ENCODE results near the gene ESRP2. TPM values are rescaled to one million over a fixed set of nuclear protein-coding genes. Genes with fewer than 3 reads are reported as not detected.

ESRP2 gene
- total RNA-seq, 1 donor from 2014 or later = 64.5 TPM

DNA sequence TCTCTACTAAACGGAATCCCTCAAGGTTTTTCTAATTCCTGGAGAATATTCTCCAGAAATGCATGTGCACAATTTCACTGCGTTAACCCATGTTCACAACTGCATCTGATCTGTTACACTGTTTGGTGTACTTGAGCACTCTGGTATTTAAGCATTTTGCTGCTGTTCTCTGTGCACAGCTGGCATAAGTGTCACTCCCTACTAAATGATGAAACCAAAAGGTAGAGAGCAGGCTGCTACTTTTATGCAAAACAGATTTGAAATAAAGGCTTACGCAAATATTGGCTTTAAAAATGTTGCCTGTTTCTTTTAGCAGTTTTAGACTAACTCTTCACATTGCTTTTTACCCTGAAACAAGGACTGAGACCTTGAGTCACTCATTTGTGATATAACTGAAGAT, 41.7 kb downstream of the ESRP2 start:
- ATAC-seq = no peak
- TF ChIP-seq, protein P1, sequence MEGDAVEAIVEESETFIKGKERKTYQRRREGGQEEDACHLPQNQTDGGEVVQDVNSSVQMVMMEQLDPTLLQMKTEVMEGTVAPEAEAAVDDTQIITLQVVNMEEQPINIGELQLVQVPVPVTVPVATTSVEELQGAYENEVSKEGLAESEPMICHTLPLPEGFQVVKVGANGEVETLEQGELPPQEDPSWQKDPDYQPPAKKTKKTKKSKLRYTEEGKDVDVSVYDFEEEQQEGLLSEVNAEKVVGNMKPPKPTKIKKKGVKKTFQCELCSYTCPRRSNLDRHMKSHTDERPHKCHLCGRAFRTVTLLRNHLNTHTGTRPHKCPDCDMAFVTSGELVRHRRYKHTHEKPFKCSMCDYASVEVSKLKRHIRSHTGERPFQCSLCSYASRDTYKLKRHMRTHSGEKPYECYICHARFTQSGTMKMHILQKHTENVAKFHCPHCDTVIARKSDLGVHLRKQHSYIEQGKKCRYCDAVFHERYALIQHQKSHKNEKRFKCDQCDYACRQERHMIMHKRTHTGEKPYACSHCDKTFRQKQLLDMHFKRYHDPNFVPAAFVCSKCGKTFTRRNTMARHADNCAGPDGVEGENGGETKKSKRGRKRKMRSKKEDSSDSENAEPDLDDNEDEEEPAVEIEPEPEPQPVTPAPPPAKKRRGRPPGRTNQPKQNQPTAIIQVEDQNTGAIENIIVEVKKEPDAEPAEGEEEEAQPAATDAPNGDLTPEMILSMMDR (IDR thresholded peaks at IDR 0.05) = no peak
- Histone ChIP-seq H3K36me3 (peaks cover 52% of the 10 kb centered on the region), H3K27ac (no peak overlapping the region), H3K9me3 (no peaks in the 10 kb centered on the region), H3K4me3 (no peak overlapping the region), H3K27me3 (ENCODE audit: low read depth) (no peaks in the 10 kb centered on the region), H3K4me1 (no peaks in the 10 kb centered on the region)
- DNase-seq = no peak
- intact Hi-C loops (cut with DNase I) = no loop called here

DNA sequence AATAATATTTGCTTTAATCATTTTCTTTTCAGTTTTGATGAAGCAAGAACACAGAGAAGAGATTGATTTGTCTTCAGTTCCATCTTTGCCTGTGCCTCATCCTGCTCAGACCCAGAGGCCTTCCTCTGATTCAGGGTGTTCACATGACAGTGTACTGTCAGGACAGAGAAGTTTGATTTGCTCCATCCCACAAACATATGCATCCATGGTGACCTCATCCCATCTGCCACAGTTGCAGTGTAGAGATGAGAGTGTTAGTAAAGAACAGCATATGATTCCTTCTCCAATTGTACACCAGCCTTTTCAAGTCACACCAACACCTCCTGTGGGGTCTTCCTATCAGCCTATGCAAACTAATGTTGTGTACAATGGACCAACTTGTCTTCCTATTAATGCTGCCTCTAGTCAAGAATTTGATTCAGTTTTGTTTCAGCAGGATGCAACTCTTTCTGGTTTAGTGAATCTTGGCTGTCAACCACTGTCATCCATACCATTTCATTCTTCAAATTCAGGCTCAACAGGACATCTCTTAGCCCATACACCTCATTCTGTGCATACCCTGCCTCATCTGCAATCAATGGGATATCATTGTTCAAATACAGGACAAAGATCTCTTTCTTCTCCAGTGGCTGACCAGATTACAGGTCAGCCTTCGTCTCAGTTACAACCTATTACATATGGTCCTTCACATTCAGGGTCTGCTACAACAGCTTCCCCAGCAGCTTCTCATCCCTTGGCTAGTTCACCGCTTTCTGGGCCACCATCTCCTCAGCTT, 45.0 kb downstream of the ESRP2 start:
- Histone ChIP-seq H3K27me3 (ENCODE audit: low read depth) (no peaks in the 10 kb centered on the region), H3K4me3 (no peak overlapping the region), H3K4me1 (no peaks in the 10 kb centered on the region), H3K27ac (no peak overlapping the region), H3K36me3 (peaks cover 78% of the 10 kb centered on the region), H3K9me3 (no peaks in the 10 kb centered on the region)
- ATAC-seq (no peak), DNase-seq (no peak)
- TF ChIP-seq, protein P1 (IDR thresholded peaks at IDR 0.05) = no peak
- intact Hi-C loops (cut with DNase I) = no loop called here

DNA sequence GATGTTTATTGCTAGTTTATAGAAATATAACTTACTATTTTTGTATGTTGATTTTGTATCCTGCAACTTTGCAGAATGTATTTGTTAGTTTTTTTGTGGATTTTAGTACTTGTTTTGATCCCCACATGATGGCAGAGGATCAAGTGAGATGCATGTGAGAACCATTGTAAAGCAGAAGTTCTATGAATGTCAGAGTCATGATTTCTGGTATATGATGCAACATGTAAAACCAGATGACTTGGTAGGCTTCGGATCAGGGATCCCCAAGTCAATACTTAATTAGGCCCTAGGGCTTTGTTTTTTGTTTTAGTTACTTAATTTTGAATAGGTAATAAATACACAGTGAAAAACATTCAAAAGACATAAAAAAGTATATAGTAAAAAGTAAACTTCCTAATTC, 45.8 kb downstream of the ESRP2 start:
- TF ChIP-seq, protein P1 (IDR thresholded peaks at IDR 0.05) = no peak
- H3K27me3 ChIP-seq (ENCODE audit: low read depth) = no peaks in the 10 kb centered on the region
- H3K4me3 ChIP-seq = no peak overlapping the region
- no peaks in the 10 kb centered on the region for H3K4me1 ChIP-seq
- no peaks in the 10 kb centered on the region for H3K9me3 ChIP-seq
- intact Hi-C loops (cut with DNase I) = no loop called here
- peaks cover 86% of the 10 kb centered on the region for H3K36me3 ChIP-seq
- DNase-seq (no peak), ATAC-seq (no peak)
- H3K27ac ChIP-seq = no peak overlapping the region

DNA sequence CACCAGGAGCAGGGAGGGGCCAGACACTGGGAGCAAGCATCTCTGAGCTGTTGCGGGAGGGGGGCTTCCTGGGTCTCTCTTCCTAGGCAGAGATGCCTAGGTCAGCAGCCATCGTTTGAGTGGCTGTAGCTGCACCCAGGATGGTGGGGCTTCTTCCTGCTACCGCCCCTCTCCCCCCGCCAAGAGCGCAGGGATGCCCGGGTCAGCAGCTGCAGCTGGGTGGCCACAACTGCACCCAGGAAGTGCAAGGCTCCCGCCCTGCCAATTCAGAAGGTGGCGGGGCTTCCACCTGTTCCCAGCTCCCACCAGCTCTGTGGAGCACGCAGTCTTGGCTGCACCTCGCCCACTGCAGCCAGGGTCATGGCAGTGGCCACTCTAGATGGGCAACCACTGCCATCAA, 47.8 kb downstream of the ESRP2 start:
- Histone ChIP-seq H3K4me1 (no peaks in the 10 kb centered on the region), H3K4me3 (no peak overlapping the region), H3K36me3 (peaks cover 94% of the 10 kb centered on the region), H3K27ac (no peak overlapping the region), H3K9me3 (no peaks in the 10 kb centered on the region), H3K27me3 (ENCODE audit: low read depth) (no peaks in the 10 kb centered on the region)
- ATAC-seq (no peak), DNase-seq (no peak)
- intact Hi-C loops (cut with DNase I) = no loop called here
- TF ChIP-seq, protein P1 (IDR thresholded peaks at IDR 0.05) = no peak

DNA sequence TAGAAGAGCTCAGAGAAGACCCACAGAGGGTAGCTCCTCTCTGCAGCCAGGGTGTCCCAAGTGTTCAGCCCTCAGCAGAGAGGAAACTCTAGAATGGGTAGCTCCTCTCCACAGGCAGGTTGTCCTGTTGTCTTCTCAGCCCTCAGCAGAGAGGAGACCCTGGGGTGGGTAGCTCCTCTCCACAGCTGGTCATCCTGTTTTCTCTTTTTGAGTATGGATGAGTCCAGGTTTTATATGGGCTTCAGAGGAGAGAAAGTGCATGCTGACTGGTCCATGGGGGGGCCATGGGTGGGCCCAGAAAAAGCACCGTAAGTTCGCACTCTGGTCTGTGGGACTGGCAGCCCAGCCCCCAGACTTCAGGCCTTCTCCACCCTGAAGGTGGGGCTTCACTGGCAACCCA, 48.4 kb downstream of the ESRP2 start:
- TF ChIP-seq, protein P1 (IDR thresholded peaks at IDR 0.05) = no peak
- H3K4me3 ChIP-seq = no peak overlapping the region
- H3K27ac ChIP-seq = no peak overlapping the region
- H3K9me3 ChIP-seq = no peaks in the 10 kb centered on the region
- intact Hi-C loops (cut with DNase I) = no loop called here
- no peaks in the 10 kb centered on the region for H3K4me1 ChIP-seq
- ATAC-seq (no peak), DNase-seq (no peak)
- H3K27me3 ChIP-seq (ENCODE audit: low read depth) = no peaks in the 10 kb centered on the region
- peaks cover 94% of the 10 kb centered on the region for H3K36me3 ChIP-seq
